SU-DHL-6 (cell line): Measurements from ENCODE around the gene EIF2B2.

Source experiments
- CTCF ChIP-seq: fragments of 200-600 bp; sonication (generic); IDR thresholded peaks from one replicate; pipeline ENCODE4 v1.5.1; 2017; ENCODE audit warnings: antibody characterized with exemption, mild to moderate bottlenecking, low read length, moderate library complexity; ENCODE audit not compliant: insufficient read depth, poor library complexity, severe bottlenecking
- EZH2phosphoT487 ChIP-seq: fragments of 200-600 bp; sonication (generic), shearing (Covaris generic); conservative IDR thresholded peaks from 2 replicates; pipeline ENCODE4 v1.6.1; 2018; ENCODE audit warnings: mild to moderate bottlenecking, antibody characterized with exemption, low read length, moderate library complexity, mixed read lengths

DNA sequence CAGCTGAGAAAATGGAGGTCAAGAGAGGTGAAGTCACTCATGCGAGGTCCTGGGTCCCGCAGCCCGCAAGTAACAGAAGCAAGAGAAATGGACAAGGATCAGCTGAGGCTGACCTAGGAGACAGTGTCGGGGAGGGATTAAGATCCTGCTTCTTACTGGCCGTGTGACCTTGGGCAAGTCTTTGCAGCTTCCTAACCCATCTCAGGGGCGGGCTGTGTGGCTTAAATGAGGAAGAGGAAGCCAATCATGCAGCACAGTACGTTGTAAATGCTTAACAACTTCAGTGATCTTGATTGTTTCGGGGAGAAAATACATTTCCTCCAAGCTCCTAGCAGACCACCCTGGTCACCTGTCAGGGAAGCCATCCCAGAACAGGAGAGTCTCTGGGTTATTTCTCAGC lies 40.2 kb upstream of the EIF2B2 start:
- TF ChIP-seq CTCF (no peak), EZH2phosphoT487 (no peak)
